Skeletal muscle tissue (tissue), 4 donors: Measurements from ENCODE around the gene CDK12. TPM values are rescaled to one million over a fixed set of nuclear protein-coding genes. Genes with fewer than 3 reads are reported as not detected.

Experiments used
- H3K27ac ChIP-seq: one replicate; pipeline ENCODE4 v1.7.0; 2013; ENCODE audit warnings: mild to moderate bottlenecking, low read depth, low read length, inconsistent platforms
- H3K27me3 ChIP-seq, 3 donors: one replicate each; pipeline ENCODE4 v1.7.0; 2013; ENCODE audit warnings: low read length in 3 of 3; ENCODE audit not compliant: control insufficient read depth in 3 of 3, insufficient read depth in 3 of 3
- H3K36me3 ChIP-seq, 3 donors: one replicate each; pipeline ENCODE4 v1.7.0; 2013; ENCODE audit warnings: low read length in 3 of 3; ENCODE audit not compliant: control insufficient read depth in 3 of 3, insufficient read depth in 3 of 3
- H3K4me1 ChIP-seq, 3 donors: one replicate each; pipeline ENCODE4 v1.7.0; 2013; ENCODE audit warnings: low read length in 3 of 3, mild to moderate bottlenecking in 3 of 3; ENCODE audit not compliant: control insufficient read depth in 3 of 3, insufficient read depth in 3 of 3
- H3K4me3 ChIP-seq, 3 donors: one replicate each; pipeline ENCODE4 v1.7.0; 2013; ENCODE audit warnings: low read length in 3 of 3
- H3K9ac ChIP-seq, 3 donors: one replicate each; pipeline ENCODE4 v1.7.0; 2013; ENCODE audit warnings: low read length in 3 of 3, mild to moderate bottlenecking in 3 of 3, moderate library complexity in 2 of 3, low read depth in 1 of 3
- H3K9me3 ChIP-seq, 3 donors: one replicate each; pipeline ENCODE4 v1.7.0; 2013; ENCODE audit warnings: low read length in 3 of 3; ENCODE audit not compliant: control insufficient read depth in 3 of 3
- total RNA-seq: library from RNA; depleted of rRNA; stranded (reverse); fragments of >200 nt; gene quantifications from one replicate; pipeline ENCODE4 v1.2.3, GENCODE V29; 2014
- donor health status: Osteomylitis.

The CDK12 gene
- total RNA-seq, 1 donor from 2014 or later = 29.2 TPM

- Histone ChIP-seq H3K4me3 (no peak overlapping the region), H3K36me3 (peaks cover 37 to 59% (median 43%) of the 10 kb centered on the region in 3 donors), H3K4me1 (no peaks in the 10 kb centered on the region), H3K27ac (no peak overlapping the region), H3K9ac (no peak overlapping the region), H3K27me3 (no peaks in the 10 kb centered on the region), H3K9me3 (no peaks in the 10 kb centered on the region)
Observed at GRCh38 chr17:39556423-39556822, 95.1 kb downstream of the CDK12 start.

DNA sequence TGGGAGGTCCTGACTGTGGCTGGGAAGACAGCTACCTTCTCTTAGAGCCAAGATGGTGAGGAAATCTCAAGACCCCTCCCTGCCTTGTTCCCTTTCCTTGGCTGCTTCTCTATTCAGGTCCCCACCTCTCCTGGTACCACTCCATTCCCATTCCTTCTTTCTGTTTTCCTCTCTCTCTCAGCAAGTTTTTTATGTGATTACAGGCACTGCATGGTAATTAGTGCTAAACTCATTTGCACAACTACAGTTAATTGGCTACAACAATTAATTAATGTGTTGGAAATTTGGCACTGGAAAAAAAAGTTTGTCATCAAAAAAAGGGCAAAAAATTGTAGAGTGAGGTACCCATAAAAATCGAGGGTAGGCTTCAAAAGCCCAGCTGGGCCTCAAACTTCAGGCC is 101.1 kb downstream of the CDK12 start:
- Histone ChIP-seq H3K9ac (no peak overlapping the region), H3K27me3 (no peaks in the 10 kb centered on the region), H3K4me1 (peaks cover 0 to 20% (median 16%) of the 10 kb centered on the region in 3 donors), H3K9me3 (no peaks in the 10 kb centered on the region), H3K36me3 (peaks cover 16 to 32% (median 17%) of the 10 kb centered on the region in 3 donors), H3K4me3 (no peak overlapping the region), H3K27ac (no peak overlapping the region)

GRCh38 chr17:39562976-39563375 is 101.7 kb downstream of the CDK12 start:
- Histone ChIP-seq H3K4me3 (no peak overlapping the region), H3K9me3 (no peaks in the 10 kb centered on the region), H3K9ac (no peak overlapping the region), H3K36me3 (peaks cover 10 to 32% (median 14%) of the 10 kb centered on the region in 3 donors), H3K27me3 (no peaks in the 10 kb centered on the region), H3K4me1 (peaks cover 0 to 20% (median 16%) of the 10 kb centered on the region in 3 donors), H3K27ac (no peak overlapping the region)

GRCh38 chr17:39563476-39563875 is 102.2 kb downstream of the CDK12 start:
- Histone ChIP-seq H3K9ac (no peak overlapping the region), H3K4me1 (peaks cover 0 to 20% (median 16%) of the 10 kb centered on the region in 3 donors), H3K9me3 (no peaks in the 10 kb centered on the region), H3K4me3 (no peak overlapping the region), H3K27me3 (no peaks in the 10 kb centered on the region), H3K36me3 (peaks cover 10 to 29% (median 15%) of the 10 kb centered on the region in 3 donors), H3K27ac (no peak overlapping the region)

GRCh38 chr17:39564211-39564848 is 103.0 kb downstream of the CDK12 start:
- H3K27ac ChIP-seq = no peak overlapping the region
- H3K9ac ChIP-seq = peak overlapping the region in 1 of 3 donors; percentile 57
- peaks cover 18 to 34% (median 19%) of the 10 kb centered on the region in 3 donors for H3K36me3 ChIP-seq

DNA sequence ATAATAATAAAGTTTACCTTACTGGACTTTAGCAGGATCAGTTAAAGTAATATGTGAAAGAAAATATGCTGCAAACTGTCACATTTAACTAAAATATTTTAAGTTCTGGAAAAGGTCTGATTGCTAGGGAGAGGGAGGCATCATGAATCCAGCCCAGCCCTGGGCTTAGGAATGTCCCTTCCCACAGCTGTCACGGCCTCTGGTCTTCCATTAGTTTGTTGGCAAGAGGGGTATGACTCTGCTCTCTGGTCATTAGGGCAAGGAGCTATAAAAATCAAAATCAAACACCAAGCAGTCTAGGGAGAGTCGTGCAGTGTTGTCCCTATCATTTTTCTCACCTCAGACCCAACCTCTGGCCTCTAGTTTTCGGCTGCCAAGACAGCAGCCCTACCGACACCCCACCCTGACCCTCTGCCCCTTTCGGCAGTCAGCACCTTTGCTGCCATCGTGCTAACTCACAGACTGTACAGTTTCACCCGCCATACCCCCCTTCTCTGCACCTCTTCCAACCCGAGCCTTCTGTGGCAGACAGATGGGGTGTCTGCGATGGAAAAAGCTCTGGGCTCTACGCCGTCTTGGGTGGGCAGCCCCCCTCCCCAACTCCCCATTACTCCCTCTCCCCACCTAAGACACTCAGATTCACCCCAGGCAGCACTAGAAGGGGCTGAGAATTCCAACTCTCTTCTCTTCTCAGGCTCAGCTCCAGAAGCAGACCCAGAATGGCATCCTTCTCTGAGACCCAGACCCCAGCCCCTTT is 105.0 kb downstream of the CDK12 start:
- Histone ChIP-seq H3K9ac (no peak overlapping the region), H3K36me3 (peaks cover 19 to 30% (median 22%) of the 10 kb centered on the region in 3 donors)

More at GRCh38 chr17:39564211-39564848, 103.0 kb downstream of the CDK12 start:
- peaks cover 0 to 20% (median 17%) of the 10 kb centered on the region in 3 donors for H3K4me1 ChIP-seq
- H3K9me3 ChIP-seq = no peaks in the 10 kb centered on the region
- no peak overlapping the region for H3K4me3 ChIP-seq
- no peaks in the 10 kb centered on the region for H3K27me3 ChIP-seq

GRCh38 chr17:39568702-39569101 is 107.4 kb downstream of the CDK12 start:
- H3K4me3 ChIP-seq = no peak overlapping the region
- no peak overlapping the region for H3K9ac ChIP-seq
- peaks cover 0 to 2% (median 0%) of the 10 kb centered on the region in 3 donors for H3K9me3 ChIP-seq
- peaks cover 6 to 19% (median 18%) of the 10 kb centered on the region in 3 donors for H3K4me1 ChIP-seq
- no peak overlapping the region for H3K27ac ChIP-seq
- no peaks in the 10 kb centered on the region for H3K27me3 ChIP-seq
- peaks cover 16 to 31% (median 20%) of the 10 kb centered on the region in 3 donors for H3K36me3 ChIP-seq

More for the DNA sequence above, 105.0 kb downstream of the CDK12 start:
- H3K27me3 ChIP-seq = no peaks in the 10 kb centered on the region
- no peak overlapping the region for H3K27ac ChIP-seq
- peaks cover 2 to 20% (median 20%) of the 10 kb centered on the region in 3 donors for H3K4me1 ChIP-seq
- no peak overlapping the region for H3K4me3 ChIP-seq
- H3K9me3 ChIP-seq = peaks cover 0 to 2% (median 0%) of the 10 kb centered on the region in 3 donors

- peaks cover 10 to 19% (median 14%) of the 10 kb centered on the region in 3 donors for H3K4me1 ChIP-seq
- H3K27ac ChIP-seq = no peak overlapping the region
- no peak overlapping the region for H3K4me3 ChIP-seq
- peaks cover 0 to 2% (median 0%) of the 10 kb centered on the region in 3 donors for H3K9me3 ChIP-seq
- no peak overlapping the region for H3K9ac ChIP-seq
- peaks cover 16 to 31% (median 20%) of the 10 kb centered on the region in 3 donors for H3K36me3 ChIP-seq
- H3K27me3 ChIP-seq = no peaks in the 10 kb centered on the region
Observed at GRCh38 chr17:39569126-39569525, 107.8 kb downstream of the CDK12 start.

GRCh38 chr17:39572121-39572520 is 110.8 kb downstream of the CDK12 start:
- Histone ChIP-seq H3K4me1 (peaks cover 4 to 10% (median 10%) of the 10 kb centered on the region in 3 donors), H3K9ac (no peak overlapping the region), H3K27me3 (no peaks in the 10 kb centered on the region), H3K4me3 (no peak overlapping the region), H3K27ac (no peak overlapping the region), H3K36me3 (peaks cover 12 to 19% (median 16%) of the 10 kb centered on the region in 3 donors), H3K9me3 (peaks cover 0 to 2% (median 0%) of the 10 kb centered on the region in 3 donors)
